H1 (cell line): ENCODE measurements around the gene NSD2. TPM values are rescaled to one million over a fixed set of nuclear protein-coding genes. Genes with fewer than 3 reads are reported as not detected.

Source experiments
- CTCF ChIA-PET: fragments of 300-600 bp; sonication (Branson Sonifier 250); formaldehyde crosslinking; loops from one replicate; lab custom pipeline; 2021; ENCODE audit not compliant: partially characterized antibody; lab: Charles Lee
- POLR2A ChIA-PET: fragments of 300-600 bp; sonication (Branson Sonifier 250); formaldehyde crosslinking; loops from one replicate; lab custom pipeline; 2021; ENCODE audit warnings: inconsistent platforms; ENCODE audit not compliant: partially characterized antibody; lab: Charles Lee
- DNase-seq, 2 experiments: peaks; one replicate each; pipeline versions ENCODE4 v3.0.0 to v3.0.0-alpha.2; 2010 to 2022; ENCODE audit warnings: low spot score in 2 of 2, low read depth in 1 of 2, mixed read lengths in 1 of 2
- FAIRE-seq: peaks from 2 replicates; lab custom pipeline; 2011; peaks lifted over from hg19 to GRCh38; lab: Jason Lieb, UNC
- H2AFZ ChIP-seq: 2 replicates; pipeline ENCODE4 v1.8.1; 2012; ENCODE audit warnings: low read length, inconsistent platforms
- H2AK5ac ChIP-seq: 2 replicates; pipeline ENCODE4 v1.6.1; 2013; ENCODE audit warnings: low read depth, low read length
- H2BK120ac ChIP-seq: replicated peaks from 2 replicates; pipeline ENCODE3; 2013; ENCODE audit warnings: low read depth, low read length, inconsistent platforms
- H2BK12ac ChIP-seq: 2 replicates; pipeline ENCODE4 v1.6.1; 2013; ENCODE audit warnings: low read depth, low read length
- H2BK15ac ChIP-seq: 2 replicates; pipeline ENCODE4 v1.6.1; 2013; ENCODE audit warnings: low read length
- H2BK20ac ChIP-seq: 2 replicates; pipeline ENCODE4 v1.6.1; 2013; ENCODE audit warnings: low read length
- H2BK5ac ChIP-seq: 2 replicates; pipeline ENCODE4 v1.6.1; 2013; ENCODE audit warnings: low read depth, low read length
- H3K14ac ChIP-seq: 2 replicates; pipeline ENCODE4 v1.6.1; 2013; ENCODE audit warnings: inconsistent platforms; ENCODE audit not compliant: insufficient read length
- H3K18ac ChIP-seq: 2 replicates; pipeline ENCODE4 v1.6.1; 2013; ENCODE audit warnings: low read length; ENCODE audit errors: extremely low read depth
- H3K23ac ChIP-seq: 2 replicates; pipeline ENCODE4 v1.6.1; 2013; ENCODE audit warnings: inconsistent platforms; ENCODE audit not compliant: insufficient read length
- H3K23me2 ChIP-seq: 2 replicates; pipeline ENCODE4 v1.6.1; 2013; ENCODE audit warnings: low read depth, low read length
- H3K27ac ChIP-seq: 2 replicates; pipeline ENCODE4 v1.6.1; 2011; ENCODE audit warnings: low read depth, low read length, inconsistent platforms
- H3K27me3 ChIP-seq, 4 experiments: replicated peaks in 1 of 4; 1 replicate in 1 of 4; 2 replicates in 3 of 4; pipeline versions ENCODE4 v1.6.1 to v1.8.1; 2011 to 2013; ENCODE audit warnings: low read length in 3 of 4, mild to moderate bottlenecking in 3 of 4, inconsistent platforms in 2 of 4, mixed read lengths in 2 of 4, moderate library complexity in 1 of 4; ENCODE audit not compliant: control insufficient read depth in 3 of 4, insufficient read depth in 3 of 4; ENCODE audit errors: extremely low read depth in 1 of 4
- H3K36me3 ChIP-seq, 4 experiments: 2 replicates each; pipeline versions ENCODE4 v1.6.1 to v1.8.1; 2011 to 2013; ENCODE audit warnings: mild to moderate bottlenecking in 4 of 4, low read length in 3 of 4, moderate library complexity in 2 of 4, control low read depth in 1 of 4, inconsistent platforms in 1 of 4; ENCODE audit not compliant: insufficient read depth in 4 of 4, control insufficient read depth in 2 of 4
- H3K4ac ChIP-seq: replicated peaks from 2 replicates; pipeline ENCODE3; 2013; ENCODE audit warnings: low read length, low read depth, mixed read lengths, inconsistent platforms; ENCODE audit not compliant: insufficient read length
- H3K4me1 ChIP-seq, 4 experiments: replicated peaks in 1 of 4; 1 replicate in 1 of 4; 2 replicates in 3 of 4; pipeline versions ENCODE4 v1.6.1 to v1.8.1; 2011 to 2013; ENCODE audit warnings: low read length in 3 of 4, inconsistent platforms in 2 of 4, mixed read lengths in 1 of 4; ENCODE audit not compliant: insufficient read depth in 4 of 4, control insufficient read depth in 3 of 4
- H3K4me2 ChIP-seq, 2 experiments: 2 replicates each; pipeline versions ENCODE4 v1.6.1 to v1.8.1; 2011 to 2013; ENCODE audit warnings: low read depth in 2 of 2, low read length in 2 of 2, control low read depth in 1 of 2, inconsistent platforms in 1 of 2, mild to moderate bottlenecking in 1 of 2; ENCODE audit not compliant: insufficient read depth in 1 of 2
- H3K4me3 ChIP-seq, 4 experiments: fragments of 200-600, 300-600 bp in 1 of 4; sonication (generic), shearing (Covaris generic), sonication (Bioruptor Twin) in 1 of 4; 2 replicates each; pipeline versions ENCODE4 v1.5.1 to v1.8.1; 2011 to 2016; ENCODE audit warnings: low read length in 4 of 4, low read depth in 3 of 4, control low read depth in 2 of 4, inconsistent platforms in 2 of 4, mild to moderate bottlenecking in 2 of 4, mixed read lengths in 1 of 4, moderate library complexity in 1 of 4; ENCODE audit not compliant: insufficient read depth in 2 of 4; ENCODE audit errors: extremely low read depth in 1 of 4
- H3K56ac ChIP-seq: replicated peaks from 2 replicates; pipeline ENCODE3; 2013; ENCODE audit warnings: low read depth, mild to moderate bottlenecking, mixed read lengths, low read length, inconsistent platforms; ENCODE audit not compliant: insufficient read length
- H3K79me1 ChIP-seq: 2 replicates; pipeline ENCODE4 v1.6.1; 2013; ENCODE audit warnings: low read depth, low read length, control low read depth
- H3K79me2 ChIP-seq, 2 experiments: 2 replicates each; pipeline versions ENCODE4 v1.6.1 to v1.8.1; 2012 to 2013; ENCODE audit warnings: low read length in 2 of 2, mild to moderate bottlenecking in 2 of 2, inconsistent platforms in 1 of 2; ENCODE audit not compliant: insufficient read depth in 2 of 2, control insufficient read depth in 1 of 2
- H3K9ac ChIP-seq, 4 experiments: replicated peaks in 1 of 4; 1 replicate in 1 of 4; 2 replicates in 3 of 4; pipeline versions ENCODE4 v1.6.1 to v1.8.1; 2011 to 2013; ENCODE audit warnings: low read depth in 3 of 4, low read length in 3 of 4, control low read depth in 2 of 4, mild to moderate bottlenecking in 2 of 4, moderate library complexity in 2 of 4, inconsistent platforms in 1 of 4; ENCODE audit errors: extremely low read depth in 1 of 4
- H3K9me3 ChIP-seq, 2 experiments: 2 replicates each; pipeline versions ENCODE4 v1.6.1 to v1.8.1; 2012 to 2013; ENCODE audit warnings: mild to moderate bottlenecking in 2 of 2, moderate library complexity in 2 of 2, control low read depth in 1 of 2, inconsistent platforms in 1 of 2, low read depth in 1 of 2, low read length in 1 of 2, mixed read lengths in 1 of 2; ENCODE audit not compliant: insufficient read depth in 2 of 2
- H4K20me1 ChIP-seq, 2 experiments: replicated peaks in 1 of 2; 2 replicates each; pipeline versions ENCODE3 to v1.8.1; 2011 to 2013; ENCODE audit warnings: inconsistent platforms in 2 of 2, low read length in 2 of 2, mild to moderate bottlenecking in 1 of 2; ENCODE audit not compliant: insufficient read depth in 2 of 2, control insufficient read depth in 1 of 2
- H4K5ac ChIP-seq: 2 replicates; pipeline ENCODE4 v1.6.1; 2013; ENCODE audit warnings: low read length, low read depth, mixed read lengths, inconsistent platforms; ENCODE audit not compliant: insufficient read length
- H4K8ac ChIP-seq: 2 replicates; pipeline ENCODE4 v1.8.0; 2013; ENCODE audit warnings: mild to moderate bottlenecking, moderate library complexity, low read length, inconsistent platforms; ENCODE audit not compliant: insufficient read depth; ENCODE audit errors: extremely low read depth
- H4K91ac ChIP-seq: replicated peaks from 2 replicates; pipeline ENCODE3; 2013; ENCODE audit warnings: low read length, mixed read lengths, inconsistent platforms; ENCODE audit not compliant: insufficient read length
- EGR1 ChIP-seq: IDR thresholded peaks from 2 replicates; pipeline ENCODE4 v1.6.1; 2011; ENCODE audit warnings: low read depth, low read length, borderline replicate concordance
- EP300 ChIP-seq, 2 experiments: IDR thresholded peaks; 1 replicate in 1 of 2; 2 replicates in 1 of 2; pipeline ENCODE4 v1.6.1; 2011 to 2012; ENCODE audit warnings: low read depth in 2 of 2, low read length in 2 of 2, mild to moderate bottlenecking in 2 of 2, borderline replicate concordance in 1 of 2, inconsistent platforms in 1 of 2, moderate library complexity in 1 of 2
- GTF2F1 ChIP-seq: IDR thresholded peaks from 2 replicates; pipeline ENCODE4 v1.6.1; 2012; ENCODE audit warnings: low read depth, low read length, improper control_type of control experiment, borderline replicate concordance
- MAX ChIP-seq: IDR thresholded peaks from 2 replicates; pipeline ENCODE4 v1.6.1; 2012; ENCODE audit warnings: inconsistent platforms
- PHF8 ChIP-seq: fragments of 200-600 bp; sonication (generic); conservative IDR thresholded peaks from 2 replicates; pipeline ENCODE4 v1.7.1; 2012; ENCODE audit warnings: low read depth, mild to moderate bottlenecking, inconsistent platforms, low read length, moderate library complexity
- RBBP5 ChIP-seq: IDR thresholded peaks from 2 replicates; pipeline ENCODE4 v1.7.1; 2012; ENCODE audit warnings: low read depth, mild to moderate bottlenecking, inconsistent platforms, low read length, moderate library complexity, borderline replicate concordance
- RNF2 ChIP-seq: fragments of 200-900, 300-1000 bp; sonication (generic); IDR thresholded peaks from 2 replicates; pipeline ENCODE4 v1.7.1; 2016; ENCODE audit warnings: borderline replicate concordance, low read depth, mild to moderate bottlenecking, antibody characterized with exemption, low read length; ENCODE audit not compliant: poor library complexity, severe bottlenecking; ENCODE audit errors: missing control alignments
- SIN3A ChIP-seq, 2 experiments: IDR thresholded peaks in 1 of 2; conservative IDR thresholded peaks in 1 of 2; 2 replicates each; pipeline ENCODE4 v1.6.1; 2011 to 2012; ENCODE audit warnings: low read length in 2 of 2, improper control_type of control experiment in 1 of 2, low read depth in 1 of 2, mild to moderate bottlenecking in 1 of 2
- SP1 ChIP-seq: IDR thresholded peaks from 2 replicates; pipeline ENCODE4 v1.6.1; 2011; ENCODE audit warnings: low read depth, low read length
- SP4 ChIP-seq: IDR thresholded peaks from 2 replicates; pipeline ENCODE4 v1.6.1; 2012; ENCODE audit warnings: low read length, inconsistent platforms
- USF2 ChIP-seq: IDR thresholded peaks from 2 replicates; pipeline ENCODE4 v1.6.1; 2011; ENCODE audit warnings: low read length, improper control_type of control experiment
- YY1 ChIP-seq: IDR thresholded peaks from 2 replicates; pipeline ENCODE4 v1.6.1; 2011; ENCODE audit warnings: low read depth, mild to moderate bottlenecking, low read length
- WGBS, 2 experiments: shearing (Covaris generic) in 1 of 2; methylation state at CpG; one replicate each; pipeline versions ENCODE4 v1.1.6 to v1.1.7; 2013 to 2015; ENCODE audit warnings: low lambda C conversion rate in 2 of 2, mixed read lengths in 2 of 2, inconsistent platforms in 1 of 2, low coverage in 1 of 2, missing lambda C conversion rate in 1 of 2; ENCODE audit not compliant: insufficient replicate concordance in 2 of 2, insufficient coverage in 1 of 2, insufficient read length in 1 of 2; ENCODE audit errors: extremely low coverage in 1 of 2, missing lambda C conversion rate in 1 of 2; 5-methylcytosine and 5-hydroxymethylcytosine counted together
- polyA plus RNA-seq, 7 experiments: library from polyadenylated mRNA; depleted of rRNA in 3 of 7; stranded (reverse) in 5 of 7; unstranded in 2 of 7; fragments of >200 nt in 5 of 7; fragments of 200-250 nt in 2 of 7; gene quantifications; 1 replicate in 5 of 7; 2 replicates in 1 of 7; 4 replicates in 1 of 7; pipeline versions ENCODE4 v1.2.1 to v1.2.3, GENCODE V29; 2011 to 2013; ENCODE audit warnings: missing spikeins in 2 of 7, mixed read lengths in 2 of 7
- total RNA-seq: library from RNA; stranded (reverse); fragmentation: NEBNext Ultra II Directional; extraction: Animal tissue kit (Norgen Biotek cat#: 25700); gene quantifications from 2 replicates; pipeline ENCODE4 v1.2.1, GENCODE V29; 2021

The NSD2 gene
- total and polyA plus RNA-seq, 2 of the 8 experiments (the other 6 are each of a cell fraction or from before 2014, with no cell fraction given), result 26.7 to 129 TPM

- H3K56ac ChIP-seq, result no peak overlapping the region
- H2BK12ac ChIP-seq, result no peak overlapping the region
- no peak overlapping the region for H4K91ac ChIP-seq
- no peak overlapping the region for H3K4ac ChIP-seq
- H4K8ac ChIP-seq, result no peak overlapping the region
- H3K79me2 ChIP-seq, result no peaks in the 10 kb centered on the region
- H3K23me2 ChIP-seq, result no peaks in the 10 kb centered on the region
- no peak overlapping the region for H3K14ac ChIP-seq
- no peak overlapping the region for H3K23ac ChIP-seq
- ChIA-PET POLR2A (interaction anchor here (1.1 kb wide), 1 partner anchor 8 kb away, joined by 3 read pairs; no protein-coding TSS in a partner anchor), CTCF (interaction anchor here (0.7 to 1.3 kb wide), 3 partner anchors 12 to 199 kb away, joined by 3 to 4 read pairs (median 4); no protein-coding TSS in a partner anchor)
- no peak overlapping the region for H2BK5ac ChIP-seq
- peaks cover 2% of the 10 kb centered on the region; the same call in 1 of the 2 replicates for H3K79me1 ChIP-seq
- H3K4me3 ChIP-seq, result no peak overlapping the region
- H4K5ac ChIP-seq, result no peak overlapping the region
- no peaks in the 10 kb centered on the region; a peak in 1 of 7 replicates for H3K4me1 ChIP-seq
- H2AFZ ChIP-seq, result no peak overlapping the region
- H2AK5ac ChIP-seq, result no peak overlapping the region
- H2BK120ac ChIP-seq, result no peak overlapping the region
- H3K4me2 ChIP-seq, result no peak overlapping the region
- H2BK15ac ChIP-seq, result no peak overlapping the region
- no peak overlapping the region for H3K27ac ChIP-seq
- peaks cover 17 to 75% (median 58%) of the 10 kb centered on the region in 4 experiments for H3K36me3 ChIP-seq
- H3K27me3 ChIP-seq, result no peaks in the 10 kb centered on the region
- FAIRE-seq (no peak), DNase-seq (no peak)
- H3K9me3 ChIP-seq, result no peaks in the 10 kb centered on the region
- no peak overlapping the region for H2BK20ac ChIP-seq
- peaks cover 0 to 24% of the 10 kb centered on the region in 2 experiments for H4K20me1 ChIP-seq
- 98% methylated on average over 13 of the region's 13 CpGs; no CpG with 5 or more reads in 1 of the 2 experiments for WGBS, 2 experiments
- no peak overlapping the region for H3K18ac ChIP-seq
- H3K9ac ChIP-seq, result no peak overlapping the region
- TF ChIP-seq MAX, result no peak
- TF ChIP-seq PHF8, result no peak
- TF ChIP-seq SIN3A (conservative IDR thresholded peaks at IDR 0.05 in 1 of 2, IDR thresholded peaks at IDR 0.05 in 1 of 2; ENCODE audit: low read depth in 1 of 2, low read length in 2 of 2), result no peak
- TF ChIP-seq USF2, result no peak
- TF ChIP-seq YY1, result no peak
- no peak for TF ChIP-seq SP4
- no peak for TF ChIP-seq RBBP5
- TF ChIP-seq EGR1, result no peak
- no peak for TF ChIP-seq GTF2F1
- no peak for TF ChIP-seq EP300 (IDR thresholded peaks at IDR 0.05; ENCODE audit: borderline replicate concordance in 1 of 2, low read depth in 2 of 2, low read length in 2 of 2)
- TF ChIP-seq RNF2, result no peak
- no peak for TF ChIP-seq SP1
Measured at GRCh38 chr4:1978226-1978625, 107.0 kb downstream of the NSD2 start.
